SKM-1 treated with dmso at 0.1 percent for 144 hours (cell line): ENCODE data around the gene TRPC3.

Source experiments
- DNase-seq: peaks from one replicate; lab custom pipeline; 2025; ENCODE audit not compliant: unreplicated experiment; lab: John Stamatoyannopoulos, UW

Gene TRPC3

DNA sequence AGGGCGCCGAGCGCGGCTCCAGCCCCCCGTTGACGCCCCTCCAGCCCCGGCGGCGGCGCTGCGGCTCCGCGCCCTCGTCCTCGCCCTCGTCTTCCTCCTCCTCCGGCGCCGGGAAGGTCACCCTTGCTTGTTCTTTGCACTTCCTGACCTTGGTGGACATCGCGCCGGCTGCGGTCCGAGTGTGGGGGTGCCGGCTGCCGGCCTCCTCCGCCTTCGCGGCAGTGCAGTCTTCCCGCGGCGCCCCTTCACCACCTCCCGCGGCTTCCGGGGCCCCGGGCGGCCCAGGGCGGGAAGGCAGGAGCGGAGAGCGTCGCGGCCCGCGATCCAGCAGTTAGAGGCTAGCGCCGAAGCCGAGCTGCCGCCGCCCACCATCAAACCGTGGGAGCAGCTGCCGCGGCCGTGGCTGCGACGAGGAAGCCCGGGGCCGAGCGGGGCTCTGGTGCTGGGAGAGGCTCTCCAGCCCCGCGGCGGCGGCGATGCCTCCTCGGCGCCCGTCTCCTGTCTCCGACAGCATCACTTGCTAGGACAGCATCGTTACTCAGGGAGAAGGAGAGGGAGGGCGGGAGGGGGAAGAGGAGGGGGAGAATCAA lies at the start of gene TRPC3:
TSS of gene TRPC3 (minus strand) at position 540 of the 590 bp plus-strand sequence. CDS start at position 160, 380 bp downstream.
- DNase-seq = no peak

DNA sequence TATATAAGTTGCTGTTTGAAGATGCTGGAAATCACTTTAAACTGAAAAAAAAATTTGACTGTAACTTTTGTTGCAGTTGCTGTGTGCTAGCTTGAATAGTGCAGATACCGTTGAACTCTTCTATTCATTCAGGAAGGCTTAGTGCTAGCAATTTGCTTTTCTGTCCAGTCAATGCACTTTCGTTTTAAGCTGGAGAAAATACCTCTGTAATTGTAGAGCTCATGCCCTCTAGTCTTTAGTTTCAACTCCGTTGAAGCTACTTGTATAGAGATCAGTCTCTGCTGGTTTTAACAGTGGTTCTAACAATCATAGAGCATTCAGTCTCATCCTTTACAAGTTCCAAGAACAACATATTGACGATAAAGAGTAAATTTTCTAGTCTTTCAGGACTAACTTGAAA lies 49.0 kb upstream of the TRPC3 start:
- no peak for DNase-seq

DNA sequence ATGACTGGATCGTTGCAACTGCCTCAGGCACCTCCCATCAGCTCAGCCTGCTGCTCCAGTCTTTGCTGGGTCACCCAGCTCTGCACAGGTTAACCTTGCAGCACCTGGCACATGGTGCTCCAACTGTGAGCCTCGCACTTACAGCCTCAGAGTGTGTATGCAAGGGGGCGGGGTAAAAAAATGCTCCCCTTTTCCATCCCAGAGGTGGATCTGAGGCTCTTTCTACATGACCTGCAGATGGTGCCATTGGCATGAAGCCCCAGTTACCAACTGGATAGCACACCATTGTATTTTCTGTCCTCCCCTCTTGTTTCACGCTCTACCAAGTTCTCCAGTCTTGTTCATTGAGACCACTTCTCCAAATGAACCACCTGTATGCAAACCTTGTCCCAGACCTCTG lies 46.2 kb upstream of the TRPC3 start:
- DNase-seq = no peak

DNA sequence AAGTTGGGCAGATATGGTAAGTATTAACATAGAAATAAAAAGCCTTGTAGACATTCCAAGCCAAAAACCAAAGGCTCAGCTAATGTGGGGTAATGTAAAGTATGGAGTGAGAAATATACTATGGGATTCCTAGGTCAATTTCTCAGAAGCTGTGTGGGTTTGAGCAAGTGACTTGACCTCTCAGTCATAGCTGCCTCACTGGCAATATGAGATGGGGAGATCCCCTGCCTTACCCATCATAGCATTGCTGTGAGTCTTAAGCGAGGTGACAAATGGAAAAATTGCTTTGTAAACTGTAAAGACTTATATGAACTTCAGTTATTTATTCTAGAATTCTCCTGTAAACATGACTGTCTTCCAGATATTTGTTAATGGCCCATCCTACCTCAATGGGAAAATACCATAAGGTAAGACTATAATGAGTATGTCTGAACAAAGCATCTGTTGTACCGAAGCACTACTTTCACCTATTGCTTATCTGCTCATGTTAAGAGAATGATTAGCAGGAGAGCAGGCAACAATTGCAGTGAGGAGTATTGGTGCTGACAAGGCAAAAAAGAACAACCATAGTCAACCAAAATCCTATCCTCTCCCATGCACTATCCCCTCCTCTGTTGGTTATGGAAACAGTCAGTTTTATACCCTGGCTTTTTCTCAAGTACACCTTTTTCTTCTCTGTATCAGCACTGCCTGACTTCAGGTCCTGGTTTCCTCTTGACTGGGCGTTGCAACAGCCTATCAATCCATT lies 44.1 kb upstream of the TRPC3 start:
- DNase-seq = no peak

DNA sequence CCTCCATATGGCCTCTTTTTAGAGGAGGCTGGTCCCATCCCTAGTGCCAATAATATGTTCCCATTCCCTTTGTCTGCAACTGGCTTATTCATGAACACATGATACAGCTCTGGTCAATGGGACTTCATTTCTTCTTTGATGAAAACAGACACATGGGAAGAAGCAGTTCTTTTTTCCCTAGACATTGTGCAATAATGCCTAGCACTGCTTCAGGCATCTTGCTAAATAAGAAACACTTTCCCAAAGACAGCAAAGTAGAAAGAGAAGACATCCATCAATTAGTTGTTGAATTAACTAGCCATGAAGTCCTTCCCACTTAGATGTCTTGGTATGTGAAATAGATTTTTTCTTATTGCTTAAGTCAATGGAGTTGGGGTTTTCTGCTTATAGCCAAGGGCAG lies 40.1 kb upstream of the TRPC3 start:
- DNase-seq = no peak

DNA sequence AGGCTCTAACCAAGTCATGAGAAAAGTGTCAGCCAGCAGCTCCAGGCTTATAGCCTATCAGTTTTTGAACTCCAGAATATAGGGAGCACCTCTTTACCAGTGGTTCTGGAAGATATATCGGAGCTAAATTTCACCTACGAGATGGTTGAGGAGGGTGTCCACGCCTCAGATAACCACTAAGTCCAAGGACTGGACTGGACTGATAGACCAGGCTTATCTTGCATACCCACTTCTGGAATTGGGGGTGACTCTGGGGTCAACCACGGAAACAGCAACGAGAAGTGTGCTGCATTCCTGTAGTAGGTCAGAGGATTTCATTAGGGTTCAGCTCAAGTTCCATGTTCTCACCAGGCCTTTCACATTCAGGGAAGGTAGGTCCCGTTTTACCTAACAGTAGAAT lies 38.6 kb upstream of the TRPC3 start:
- no peak for DNase-seq

DNA sequence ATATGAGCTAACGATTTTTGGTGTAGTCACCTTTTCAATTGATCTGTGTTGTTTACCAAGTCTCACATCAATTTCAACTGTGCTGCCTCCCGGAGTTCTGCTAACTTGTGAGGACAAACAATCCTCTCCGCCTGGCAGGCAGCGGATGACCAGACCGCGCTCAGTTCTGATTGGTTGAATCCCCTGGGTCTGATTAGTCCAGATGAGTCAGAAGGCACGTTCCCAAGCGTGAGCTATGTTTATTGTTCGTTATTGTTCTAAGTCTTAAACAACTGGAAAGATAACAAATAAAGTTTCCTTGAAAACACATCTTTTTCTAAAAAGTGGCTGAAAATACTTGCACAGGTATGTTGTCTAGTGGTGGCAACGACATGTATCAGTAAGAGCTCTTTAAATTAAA lies 37.9 kb upstream of the TRPC3 start:
- DNase-seq = no peak

DNA sequence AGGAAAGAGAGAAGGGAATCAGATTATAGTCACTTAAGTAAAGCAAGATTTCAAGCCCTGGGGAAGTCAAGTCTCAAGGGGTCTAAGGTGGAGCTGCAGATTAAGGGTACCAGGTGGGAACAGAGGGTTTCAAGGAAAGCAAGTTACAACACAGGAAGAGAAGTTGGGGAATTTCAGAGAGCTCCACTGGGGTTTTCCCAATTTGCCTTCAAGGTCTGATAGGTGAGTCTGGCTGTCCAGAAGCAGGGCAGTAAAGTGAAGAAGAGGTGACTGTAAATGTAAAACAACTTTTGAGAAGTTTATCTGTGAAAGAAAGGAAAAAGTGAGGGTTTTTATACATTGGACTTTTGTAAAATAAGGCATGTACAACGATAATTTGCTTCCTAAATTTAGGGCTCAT lies 37.1 kb upstream of the TRPC3 start:
- no peak for DNase-seq

DNA sequence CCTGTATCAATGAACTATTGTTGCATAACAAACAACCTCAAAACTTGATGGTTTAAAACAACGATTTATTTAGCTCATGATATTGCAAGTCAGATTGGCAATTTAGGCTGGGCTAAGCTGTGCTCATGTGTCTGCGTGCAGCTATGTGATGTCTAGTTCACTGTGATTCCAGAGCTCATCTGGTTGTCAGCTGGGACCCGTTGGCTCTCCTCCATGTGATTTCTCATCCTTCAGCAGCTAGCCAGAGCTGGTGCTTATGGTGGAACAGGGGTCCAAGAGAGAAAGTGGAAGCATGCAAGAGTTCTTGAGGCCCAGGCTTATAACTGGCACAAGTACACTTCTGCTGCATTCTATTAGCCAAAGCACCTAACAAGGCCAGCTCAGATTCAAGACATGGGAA lies 28.8 kb upstream of the TRPC3 start:
- no peak for DNase-seq

DNA sequence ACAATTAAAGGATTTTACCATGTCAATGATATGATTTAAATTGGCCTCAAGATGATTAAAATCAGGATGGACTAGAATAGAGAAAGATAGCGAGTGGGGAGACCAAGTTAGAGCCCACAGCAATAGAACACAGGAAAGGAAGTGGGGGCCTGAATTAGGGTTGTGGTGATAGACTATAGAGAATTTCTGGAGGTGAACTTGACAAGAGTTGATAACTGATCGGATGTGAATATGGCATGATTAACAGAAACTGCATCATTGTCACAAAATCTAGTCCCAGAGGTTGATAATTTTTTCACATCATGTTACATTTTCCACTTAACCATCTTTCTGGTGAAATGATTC lies 26.3 kb upstream of the TRPC3 start:
- DNase-seq = no peak

DNA sequence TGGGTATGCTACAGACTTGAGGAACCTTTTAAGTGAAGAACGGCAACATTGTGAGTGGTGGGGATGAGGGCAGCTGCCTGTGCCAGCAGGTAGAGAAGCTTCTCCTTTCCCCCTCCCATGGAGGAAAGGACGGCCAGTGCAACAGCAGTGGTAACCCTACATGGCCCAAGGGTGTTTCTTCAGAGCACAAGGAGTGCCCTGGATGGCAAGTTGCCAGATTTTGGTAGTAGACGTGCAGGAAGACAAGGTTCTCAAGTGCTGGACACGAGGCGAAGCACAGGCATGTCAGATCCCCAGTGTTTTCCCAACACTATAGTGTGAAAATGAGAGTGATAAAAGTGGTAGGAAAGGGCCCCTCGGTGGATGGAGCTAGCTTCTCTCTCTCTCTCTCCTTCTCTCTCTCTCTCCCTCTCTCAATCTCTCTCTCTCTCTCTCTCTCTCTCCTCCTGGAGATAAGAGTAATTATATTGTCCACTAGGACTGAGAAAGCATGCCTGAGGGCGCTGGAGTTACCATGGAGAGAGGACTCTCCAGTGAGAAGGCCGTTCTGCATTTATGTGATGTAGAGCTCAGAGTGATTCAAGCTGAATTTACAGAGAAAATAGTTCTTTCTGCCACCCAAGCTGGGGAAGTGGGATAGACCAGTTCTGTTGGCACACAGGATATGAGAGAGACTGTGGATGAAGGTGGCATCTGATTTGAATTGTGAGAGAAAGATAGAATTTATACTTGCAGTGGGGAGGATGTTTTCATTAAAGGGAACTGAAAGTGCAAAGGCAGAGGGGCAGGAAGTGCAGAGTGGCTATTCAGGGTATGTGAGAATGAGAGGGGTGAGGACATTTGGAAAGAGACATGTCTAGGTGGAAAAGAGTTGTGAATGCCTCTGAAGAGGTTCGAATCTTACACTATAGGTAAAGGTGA lies 25.7 kb upstream of the TRPC3 start:
- DNase-seq = peak; percentile 38

DNA sequence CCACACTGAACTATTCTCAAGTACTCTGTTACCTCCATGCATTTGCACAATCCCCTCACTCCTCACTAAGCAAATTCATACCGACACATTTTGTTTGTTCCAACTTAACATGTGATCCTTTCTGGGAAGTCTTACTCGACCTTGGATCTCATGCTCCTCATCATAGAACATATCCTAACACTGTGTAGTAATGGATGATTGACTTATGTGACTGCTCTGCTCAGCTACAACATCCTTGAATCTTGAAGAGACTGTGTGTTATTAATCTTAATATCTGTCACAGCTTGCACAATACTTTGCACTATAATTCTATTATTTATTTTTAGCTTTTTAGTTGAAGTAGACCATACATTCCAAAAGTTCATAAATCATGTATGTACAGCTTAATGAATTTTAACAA lies 23.9 kb upstream of the TRPC3 start:
- no peak for DNase-seq

DNA sequence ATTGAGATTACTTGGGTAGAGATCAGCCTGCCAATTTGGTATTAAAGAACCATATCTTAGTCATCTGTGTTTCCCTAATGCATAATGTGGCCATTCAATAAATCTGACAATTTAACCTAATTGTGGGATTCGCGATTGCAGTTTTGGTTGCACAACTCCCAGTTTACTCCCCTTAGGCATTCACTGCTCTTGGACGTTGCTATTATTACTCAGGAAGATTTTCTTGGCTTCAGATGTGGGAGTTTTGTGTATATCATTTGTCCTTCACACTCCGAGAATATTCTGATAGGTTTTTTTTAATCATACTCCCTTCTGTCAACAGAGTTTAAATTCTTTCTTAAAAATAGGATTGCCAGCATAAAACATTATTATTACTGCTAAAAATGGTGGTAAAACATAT lies 22.0 kb upstream of the TRPC3 start:
- no peak for DNase-seq

DNA sequence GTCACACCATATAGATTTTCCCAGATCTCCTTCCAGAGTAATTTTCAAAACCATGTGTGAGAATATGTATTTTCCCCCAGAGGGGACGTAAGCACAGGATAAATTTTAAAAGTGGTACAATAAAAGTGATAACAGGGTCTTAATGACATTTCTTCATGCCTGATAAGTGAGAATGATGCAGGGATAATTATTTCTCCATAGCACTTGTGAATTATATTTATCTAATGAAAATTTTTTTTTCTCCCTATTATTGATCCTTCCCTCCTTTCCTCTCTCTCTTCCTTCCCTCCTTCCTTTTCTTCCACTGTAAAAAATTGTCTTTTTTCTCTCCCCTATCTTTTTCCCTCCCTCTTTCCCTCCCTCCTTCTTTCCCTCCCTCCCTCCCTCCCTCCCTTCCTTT lies 17.0 kb upstream of the TRPC3 start:
- DNase-seq = no peak

DNA sequence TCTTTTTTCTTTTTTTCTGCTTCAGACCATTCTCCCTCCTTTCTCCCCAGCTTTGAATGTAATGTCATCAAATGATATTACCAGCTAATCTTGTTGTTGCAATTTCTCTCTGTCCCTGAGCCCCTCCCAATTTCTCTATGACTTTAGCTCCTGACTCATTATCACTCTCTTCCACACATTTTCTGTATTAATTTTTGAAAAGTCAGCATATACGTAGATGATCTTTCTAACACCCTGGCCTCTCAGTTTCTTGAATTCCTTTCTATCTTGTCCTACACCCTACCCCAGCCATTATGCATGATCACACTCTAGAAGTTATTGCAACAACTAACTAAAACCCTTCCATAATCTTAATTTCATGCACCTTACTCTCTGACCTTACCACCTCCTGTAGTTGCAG lies 13.1 kb upstream of the TRPC3 start:
- DNase-seq = no peak

DNA sequence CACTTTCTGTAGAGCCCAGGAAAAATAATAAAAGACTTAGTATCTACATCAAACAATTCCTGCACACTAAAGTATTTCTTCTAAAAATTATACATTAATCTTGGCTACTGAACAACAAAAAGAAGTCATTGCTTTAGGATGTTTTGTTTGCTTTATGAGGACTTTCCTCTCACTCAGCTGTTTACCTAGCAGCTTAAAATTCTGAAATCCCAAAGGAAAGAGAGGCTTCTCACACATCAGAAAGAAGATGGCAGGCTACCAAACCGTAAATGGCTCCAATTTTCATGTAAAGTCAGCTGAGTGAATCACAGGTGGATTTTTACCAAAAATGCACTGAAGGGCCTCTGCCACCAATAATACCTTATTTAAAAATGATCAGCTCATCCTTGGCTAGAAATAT lies 9.0 kb upstream of the TRPC3 start:
- no peak for DNase-seq

DNA sequence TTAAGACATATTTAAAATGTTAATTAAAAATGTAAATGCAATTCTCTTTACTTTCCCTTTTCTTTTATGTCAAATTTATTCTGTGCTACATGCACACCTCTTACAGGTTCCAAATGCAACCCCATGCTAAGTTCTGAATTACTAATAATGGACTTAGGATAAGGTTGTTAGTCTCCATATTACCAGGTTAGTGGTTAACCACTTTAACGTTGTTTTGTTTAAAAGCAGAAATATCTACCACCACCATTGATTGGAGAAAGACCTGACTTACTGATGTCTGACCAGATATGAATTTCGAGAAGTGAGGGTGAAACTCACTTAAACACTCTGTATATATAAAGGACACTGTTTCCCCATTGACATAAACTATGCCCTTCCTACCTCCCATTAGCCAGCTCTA lies 6.9 kb upstream of the TRPC3 start:
- no peak for DNase-seq

DNA sequence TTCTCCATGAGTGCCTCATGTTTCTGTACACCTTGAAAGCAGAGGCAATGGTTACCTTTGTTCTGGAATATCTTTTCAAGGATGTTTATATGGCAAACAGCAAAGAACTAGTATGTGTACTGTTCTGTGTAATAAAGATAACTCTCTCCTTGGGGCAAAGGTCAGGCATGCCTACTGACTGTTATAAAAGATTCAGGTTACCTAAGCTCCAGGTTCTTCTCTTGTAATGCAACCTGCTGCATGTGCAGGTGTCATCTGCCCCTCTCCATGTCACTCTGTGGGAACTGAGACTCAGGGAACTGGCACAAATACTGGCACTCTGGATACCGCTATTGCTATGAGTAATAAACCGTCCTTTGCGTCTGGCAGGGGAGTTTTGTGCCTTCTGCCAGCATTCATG lies 5.4 kb upstream of the TRPC3 start:
- no peak for DNase-seq

DNA sequence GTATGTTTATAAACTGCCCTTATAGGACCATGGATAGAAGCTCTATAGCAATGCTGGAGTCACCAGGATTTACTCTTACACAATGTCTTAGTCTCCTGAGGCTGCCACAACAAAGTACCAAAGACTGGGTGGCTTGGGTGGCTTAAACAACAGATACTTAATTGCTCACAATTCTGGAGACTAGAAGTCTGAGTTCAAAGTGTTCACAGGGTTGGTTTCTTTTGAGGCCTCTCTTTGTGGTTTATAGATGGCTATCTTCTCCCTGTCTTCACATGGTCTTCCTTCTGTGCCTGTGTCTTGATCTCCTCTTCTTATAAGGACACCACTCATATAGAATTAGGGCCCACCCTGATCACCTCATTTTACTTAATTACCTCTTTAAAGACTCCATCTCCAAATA lies 2.0 kb upstream of the TRPC3 start:
- DNase-seq = no peak

DNA sequence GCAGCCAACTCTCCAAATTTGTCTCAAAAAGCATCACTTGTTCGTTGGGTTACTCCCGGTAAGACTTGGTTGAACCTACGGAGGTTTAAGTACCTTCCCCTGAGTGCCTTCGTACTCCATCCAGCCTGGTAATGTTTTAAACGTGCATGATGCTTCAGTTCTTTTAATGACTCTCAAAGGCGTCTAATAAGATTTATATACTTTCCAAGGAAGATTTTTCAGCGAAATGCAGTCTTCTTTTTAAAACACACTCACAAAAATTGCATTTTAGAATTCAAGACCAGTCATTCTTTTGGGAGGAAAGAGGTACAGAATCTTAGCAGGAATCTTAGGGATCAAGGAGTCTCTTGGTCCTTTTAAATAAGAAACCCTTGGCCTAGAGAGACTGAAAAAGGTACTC lies 430 bp upstream of the TRPC3 start:
- DNase-seq = no peak

DNA sequence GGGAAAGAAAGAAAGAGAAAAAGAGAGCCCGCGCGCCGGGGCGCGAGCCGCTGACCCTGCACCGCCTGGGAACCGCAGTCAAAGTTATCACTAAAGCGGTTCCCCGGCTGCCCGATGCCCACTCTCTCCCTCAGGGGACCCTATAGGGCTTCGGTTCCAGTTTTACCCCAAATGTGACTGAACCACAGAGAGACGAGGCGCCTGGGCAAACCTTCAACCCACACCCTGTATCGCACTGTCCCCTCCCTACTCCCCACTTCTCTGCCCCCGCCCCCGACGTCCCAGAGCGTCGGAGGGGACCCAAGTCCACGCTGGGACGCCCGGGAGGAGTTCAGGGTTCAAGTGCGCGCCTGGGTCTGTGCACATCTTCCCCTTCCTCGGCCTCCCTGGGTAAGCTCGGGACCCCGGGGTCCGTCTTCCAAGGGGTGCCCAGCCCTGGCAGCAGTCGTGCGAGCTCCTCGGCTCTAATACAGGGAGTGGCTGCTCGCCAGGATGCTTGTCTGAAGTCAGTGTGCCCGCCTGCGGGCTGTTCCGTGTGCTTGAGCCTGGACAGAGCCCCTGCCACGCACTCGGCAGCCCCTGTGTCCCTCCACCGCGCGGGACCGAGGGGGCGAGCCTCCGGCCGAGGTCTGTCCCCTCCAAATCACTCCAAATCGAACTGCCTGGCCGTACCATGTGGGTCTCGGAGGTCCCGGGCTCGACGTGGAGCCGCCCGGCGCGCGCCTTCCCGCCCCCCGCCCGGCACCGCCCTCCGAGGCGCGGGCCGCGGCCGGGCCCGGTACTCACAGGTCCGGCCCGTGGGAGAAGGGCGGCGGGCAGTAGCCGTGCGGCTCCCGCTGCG lies 960 bp downstream of the TRPC3 start:
- DNase-seq = no peak
